GM12874 (cell line): Measurements from ENCODE around the gene AKAP13.

ENCODE experiments used
- TF ChIP-seq, protein P1 (sequence below): IDR thresholded peaks from 2 replicates; pipeline ENCODE4 v1.5.1; 2011; ENCODE audit warnings: low read depth, mild to moderate bottlenecking, control low read depth, low read length, moderate library complexity; ENCODE audit not compliant: insufficient read depth

AKAP13 gene

DNA sequence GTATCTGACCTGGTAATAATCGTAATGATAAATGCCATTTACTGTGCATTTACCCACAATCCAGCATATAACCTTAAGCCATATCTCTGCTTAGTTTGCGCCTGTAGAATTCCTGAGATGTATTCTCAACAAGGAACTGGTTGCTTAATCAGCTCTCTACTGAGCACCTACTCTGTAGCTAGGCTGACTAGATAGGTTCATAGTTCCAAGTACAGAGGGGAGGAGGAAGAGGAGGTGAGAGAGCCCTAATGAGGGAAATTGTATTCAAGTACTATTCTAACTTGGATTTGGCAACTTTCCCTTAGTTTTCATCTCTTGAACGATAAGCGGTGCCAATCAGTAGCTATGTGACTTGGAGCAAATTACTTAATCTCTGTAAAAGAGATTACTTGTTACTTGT lies 5.6 kb upstream of the AKAP13 start:
- TF ChIP-seq, protein P1, sequence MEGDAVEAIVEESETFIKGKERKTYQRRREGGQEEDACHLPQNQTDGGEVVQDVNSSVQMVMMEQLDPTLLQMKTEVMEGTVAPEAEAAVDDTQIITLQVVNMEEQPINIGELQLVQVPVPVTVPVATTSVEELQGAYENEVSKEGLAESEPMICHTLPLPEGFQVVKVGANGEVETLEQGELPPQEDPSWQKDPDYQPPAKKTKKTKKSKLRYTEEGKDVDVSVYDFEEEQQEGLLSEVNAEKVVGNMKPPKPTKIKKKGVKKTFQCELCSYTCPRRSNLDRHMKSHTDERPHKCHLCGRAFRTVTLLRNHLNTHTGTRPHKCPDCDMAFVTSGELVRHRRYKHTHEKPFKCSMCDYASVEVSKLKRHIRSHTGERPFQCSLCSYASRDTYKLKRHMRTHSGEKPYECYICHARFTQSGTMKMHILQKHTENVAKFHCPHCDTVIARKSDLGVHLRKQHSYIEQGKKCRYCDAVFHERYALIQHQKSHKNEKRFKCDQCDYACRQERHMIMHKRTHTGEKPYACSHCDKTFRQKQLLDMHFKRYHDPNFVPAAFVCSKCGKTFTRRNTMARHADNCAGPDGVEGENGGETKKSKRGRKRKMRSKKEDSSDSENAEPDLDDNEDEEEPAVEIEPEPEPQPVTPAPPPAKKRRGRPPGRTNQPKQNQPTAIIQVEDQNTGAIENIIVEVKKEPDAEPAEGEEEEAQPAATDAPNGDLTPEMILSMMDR: no peak

DNA sequence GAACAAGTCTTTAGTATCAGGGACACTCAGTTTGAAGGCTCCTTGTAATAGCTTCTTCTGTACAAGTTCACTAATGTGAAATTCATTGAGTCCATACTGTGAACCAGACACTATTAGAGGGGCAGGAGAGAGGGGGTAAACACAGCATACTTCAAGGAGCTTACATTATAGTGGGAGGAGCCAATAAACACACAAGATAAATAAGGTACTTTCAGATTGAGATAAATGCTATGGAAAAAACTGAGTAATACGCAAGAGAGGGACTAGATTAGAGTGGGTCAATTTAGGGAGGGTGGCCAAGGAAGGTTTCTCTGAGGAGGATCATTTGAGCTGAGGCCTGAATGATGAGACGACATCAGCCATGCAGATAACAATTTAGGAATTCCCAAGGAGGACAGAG lies 3.1 kb upstream of the AKAP13 start:
- TF ChIP-seq, protein P1: no peak

DNA sequence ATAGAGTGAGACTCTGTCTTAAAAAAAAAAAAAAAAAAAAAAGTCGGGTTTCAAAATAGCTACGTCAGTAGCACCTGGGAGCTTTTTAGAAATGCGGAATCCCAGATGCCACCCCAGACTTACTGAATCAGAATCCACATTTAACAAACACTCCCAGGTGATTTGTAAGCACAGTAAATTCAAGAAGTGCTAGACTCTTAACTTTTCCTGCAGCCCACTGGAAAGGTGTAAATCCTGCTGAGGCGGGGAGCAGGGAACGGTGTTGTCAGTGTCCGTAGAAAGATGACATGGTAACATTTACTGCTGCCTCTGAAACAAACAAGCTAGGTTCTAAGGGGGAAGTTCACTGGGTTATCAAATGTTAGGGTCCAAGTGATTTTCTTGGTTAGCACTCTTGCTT lies 2.4 kb upstream of the AKAP13 start:
- TF ChIP-seq, protein P1: no peak

DNA sequence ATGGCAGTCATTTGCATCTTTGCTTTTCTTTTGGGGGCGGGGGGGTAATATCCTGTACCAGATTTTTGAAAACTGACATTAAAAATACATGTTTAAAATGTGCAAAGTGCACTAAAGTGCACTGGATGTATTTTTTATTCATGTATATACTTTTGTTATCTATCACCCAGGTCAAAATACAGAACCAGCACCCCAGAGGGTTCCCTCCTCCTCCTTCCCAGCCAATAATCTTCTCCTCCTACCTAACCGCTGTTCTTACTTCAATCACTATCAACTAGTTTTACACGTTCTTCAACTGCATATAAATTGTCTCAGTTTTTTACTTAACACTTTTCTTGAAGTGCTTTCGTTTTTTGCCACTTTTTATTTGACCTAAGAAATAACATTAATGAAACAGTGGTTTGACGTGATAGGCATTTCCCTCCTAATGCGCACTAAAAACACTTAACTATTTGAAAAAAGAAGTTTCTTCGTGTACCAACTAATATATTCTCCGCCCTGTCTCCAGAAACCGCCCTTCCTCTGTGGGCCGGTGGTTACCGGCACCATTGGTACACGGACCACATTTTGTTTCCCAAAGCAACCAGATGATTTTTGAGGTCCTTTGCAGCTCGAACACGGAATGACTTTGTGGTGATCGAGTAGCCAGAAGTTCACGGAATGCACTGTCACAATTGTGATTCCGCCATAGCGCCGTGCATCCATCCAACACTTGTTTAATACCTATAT lies 836 bp upstream of the AKAP13 start:
- TF ChIP-seq, protein P1: no peak

DNA sequence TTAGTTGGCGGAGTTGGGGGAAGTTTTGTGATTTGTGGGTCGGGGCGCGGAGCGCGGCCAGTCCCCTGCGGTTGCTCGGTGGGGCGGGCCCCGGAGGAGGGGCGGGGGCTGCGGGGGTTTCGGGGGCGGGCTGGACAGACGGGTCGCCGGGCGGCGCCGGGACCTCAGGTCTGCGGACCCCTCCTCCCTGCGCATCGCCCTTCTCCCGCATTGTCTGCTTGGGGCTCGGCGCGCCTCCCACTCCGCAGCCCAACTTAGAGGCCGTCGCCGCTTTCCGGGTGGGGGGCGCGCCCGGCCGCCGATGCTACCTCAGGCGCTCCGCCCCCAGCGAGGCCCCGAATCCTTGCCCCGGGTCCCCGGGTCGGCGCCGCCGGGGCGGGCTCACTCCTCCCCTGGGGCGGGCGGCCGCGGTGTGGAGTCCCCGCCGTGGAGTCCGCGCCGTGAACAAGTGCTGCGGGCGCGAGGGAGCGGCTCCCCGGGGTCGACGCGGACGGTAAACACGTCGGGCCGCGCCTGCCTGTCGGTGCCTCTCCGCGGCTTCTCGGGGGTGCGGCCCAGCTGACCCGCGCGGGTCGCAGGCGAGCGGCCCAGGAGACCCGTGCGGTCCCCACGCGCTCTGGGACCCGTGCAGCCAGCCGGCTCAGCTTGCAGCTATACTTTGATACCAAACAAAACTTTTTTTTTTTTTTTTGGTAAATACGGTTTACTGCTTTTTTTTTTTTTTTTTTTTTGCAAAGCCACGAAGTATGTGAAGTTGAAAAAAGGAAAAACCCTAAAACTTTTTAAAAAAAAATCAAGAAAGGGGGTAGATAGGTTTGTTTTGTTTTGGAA lies 624 bp downstream of the AKAP13 start:
- TF ChIP-seq, protein P1: no peak

DNA sequence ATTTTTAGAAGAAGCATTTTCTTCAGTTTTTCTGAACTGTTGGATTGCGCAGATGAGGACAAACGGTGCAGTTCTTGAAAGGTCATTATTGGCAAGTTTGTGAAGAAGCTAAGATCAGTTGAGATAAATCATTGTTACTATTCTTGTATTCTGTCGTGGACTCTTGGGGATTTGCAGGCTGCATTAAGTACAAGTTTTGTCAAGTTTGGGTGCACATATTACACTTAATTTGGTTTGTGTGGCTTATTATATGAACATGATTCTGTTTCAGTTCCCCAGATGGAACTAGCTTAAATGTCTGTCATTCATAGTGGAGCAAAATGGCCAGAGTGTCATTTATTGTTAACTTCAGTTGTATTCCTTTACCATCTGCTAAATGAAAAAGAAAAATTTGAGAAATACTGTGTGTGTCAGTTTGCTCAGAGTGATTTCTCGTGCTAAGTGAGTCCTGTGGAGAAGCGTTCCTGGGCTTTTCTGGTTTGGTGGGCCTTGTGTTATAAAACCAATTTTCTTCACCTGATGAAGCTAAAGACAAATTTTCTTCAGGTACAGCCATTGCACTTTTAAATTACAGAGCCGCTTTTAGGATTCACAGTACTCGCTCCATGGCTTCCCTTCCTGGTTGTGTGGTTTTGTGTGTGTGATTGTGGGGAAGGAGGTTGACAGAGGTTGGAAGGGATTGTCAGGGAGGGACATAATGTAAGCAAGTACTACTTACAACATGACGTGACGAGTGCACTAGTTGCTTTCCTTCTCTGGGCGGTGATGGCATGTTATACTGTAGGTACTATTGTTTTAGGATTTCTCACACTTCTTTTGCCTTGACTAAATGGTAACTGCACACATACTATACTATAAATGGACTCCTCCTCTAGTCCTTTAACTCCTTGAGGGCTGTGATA lies 1.7 kb downstream of the AKAP13 start:
- TF ChIP-seq, protein P1: no peak

DNA sequence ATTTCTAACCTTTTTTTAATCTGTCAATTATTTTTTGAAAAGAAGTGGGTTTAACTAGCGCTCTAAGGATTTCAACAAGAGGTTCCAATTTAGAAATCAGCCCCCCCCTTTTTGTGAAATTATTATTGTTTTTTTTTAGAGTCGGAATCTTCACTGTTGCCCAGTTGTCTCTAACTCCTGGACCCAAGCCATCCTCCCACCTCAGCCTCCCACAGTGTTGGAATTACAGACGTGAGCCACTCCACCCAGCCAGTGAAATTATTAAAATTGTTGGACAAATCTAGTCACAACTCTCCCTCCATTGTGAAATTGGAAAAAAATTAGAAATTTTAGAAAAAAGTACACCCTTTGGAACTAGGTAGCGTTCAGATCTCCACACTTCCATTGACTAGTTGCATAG lies 2.5 kb downstream of the AKAP13 start:
- TF ChIP-seq, protein P1: no peak
